Measurements from ENCODE around the gene IQCN. TPM values are rescaled to one million over a fixed set of nuclear protein-coding genes. Genes with fewer than 3 reads are reported as not detected.

The IQCN gene
- total RNA-seq, 2 experiments from 2014 or later = 18.1 to 18.7 TPM

- ChIA-PET POLR2A (interaction anchor here (1.1 to 3.4 kb wide), 4 partner anchors 10 to 27 kb away, joined by 9 to 71 read pairs (median 15); partner anchors contain the start of genes JUND and LSM4), CTCF (interaction anchor here (1.4 to 1.5 kb wide), 2 partner anchors 21 to 28 kb away, joined by 5 to 13 read pairs; no protein-coding TSS in a partner anchor)
- Mint-ChIP-seq H3K9me3 (no peaks in the 10 kb centered on the region), H3K27ac (peak overlapping the region; percentile 98), H3K36me3 (ENCODE audit: low read depth) (peaks cover 36% of the 10 kb centered on the region), H3K4me1 (ENCODE audit: low read depth) (peaks cover 47% of the 10 kb centered on the region), H3K27me3 (no peaks in the 10 kb centered on the region), H3K4me3 (peak overlapping the region; percentile 96)
- Histone ChIP-seq H3K27ac (ENCODE audit: low read depth in 1 of 2, low read length in 2 of 2) (peak overlapping the region; percentile 53 to 92), H3K4me3 (ENCODE audit: low read length) (peak overlapping the region; percentile 13), H3K27me3 (ENCODE audit: control insufficient read depth in 1 of 2, insufficient read depth in 2 of 2, low read length in 2 of 2) (no peaks in the 10 kb centered on the region), H3K4me1 (ENCODE audit: insufficient read depth, low read length) (peaks cover 72% of the 10 kb centered on the region), H3K9me3 (ENCODE audit: control insufficient read depth in 1 of 2, insufficient read depth in 1 of 2, low read length in 2 of 2) (peaks cover 0 to 6% of the 10 kb centered on the region in 2 experiments), H3K36me3 (ENCODE audit: insufficient read depth, low read length) (peaks cover 41% of the 10 kb centered on the region)
- ATAC-seq (ENCODE audit: poor library complexity) = no peak
- no peak for TF ChIP-seq CTCF (IDR thresholded peaks at IDR 0.05)
- intact Hi-C loops (cut with DNase I, micrococcal nuclease) = no loop called here
- DNase-seq = peak in 4 of 14 experiments; percentile 31 to 72 (median 64)
These were observed 33.0 kb upstream of the IQCN start for GRCh38 chr19:18307271-18307681.

- no peak for TF ChIP-seq CTCF (IDR thresholded peaks at IDR 0.05)
- Mint-ChIP-seq H3K27ac (peak overlapping the region; percentile 98), H3K4me3 (peak overlapping the region; percentile 96), H3K9me3 (no peaks in the 10 kb centered on the region), H3K4me1 (ENCODE audit: low read depth) (peaks cover 47% of the 10 kb centered on the region), H3K36me3 (ENCODE audit: low read depth) (peaks cover 36% of the 10 kb centered on the region), H3K27me3 (no peaks in the 10 kb centered on the region)
- Histone ChIP-seq H3K9me3 (ENCODE audit: control insufficient read depth in 1 of 2, insufficient read depth in 1 of 2, low read length in 2 of 2) (peaks cover 0 to 6% of the 10 kb centered on the region in 2 experiments), H3K27ac (ENCODE audit: low read depth in 1 of 2, low read length in 2 of 2) (peak overlapping the region; percentile 53 to 92), H3K36me3 (ENCODE audit: insufficient read depth, low read length) (peaks cover 37% of the 10 kb centered on the region), H3K27me3 (ENCODE audit: control insufficient read depth in 1 of 2, insufficient read depth in 2 of 2, low read length in 2 of 2) (no peaks in the 10 kb centered on the region), H3K4me3 (ENCODE audit: low read length) (peak overlapping the region; percentile 13), H3K4me1 (ENCODE audit: insufficient read depth, low read length) (peaks cover 72% of the 10 kb centered on the region)
- ChIA-PET POLR2A (interaction anchor here (1.1 to 3.4 kb wide), 4 partner anchors 11 to 26 kb away, joined by 9 to 71 read pairs (median 15); partner anchors contain the start of genes JUND and LSM4), CTCF (interaction anchor here (1.4 to 1.5 kb wide), 2 partner anchors 21 to 27 kb away, joined by 5 to 13 read pairs; no protein-coding TSS in a partner anchor)
- no peak for ATAC-seq (ENCODE audit: poor library complexity)
- peak in 5 of 14 experiments; percentile 25 to 57 (median 35) for DNase-seq
- intact Hi-C loops (cut with DNase I, micrococcal nuclease) = no loop called here
These were observed 32.6 kb upstream of the IQCN start for GRCh38 chr19:18306888-18307260.

GRCh38 chr19:18306209-18306887 lies 32.1 kb upstream of the IQCN start:
- Mint-ChIP-seq H3K4me1 (ENCODE audit: low read depth) (peaks cover 47% of the 10 kb centered on the region), H3K9me3 (no peaks in the 10 kb centered on the region), H3K4me3 (peak overlapping the region; percentile 96), H3K27ac (peak overlapping the region; percentile 98), H3K36me3 (ENCODE audit: low read depth) (peaks cover 36% of the 10 kb centered on the region), H3K27me3 (no peaks in the 10 kb centered on the region)
- H3K27me3 ChIP-seq (ENCODE audit: control insufficient read depth in 1 of 2, insufficient read depth in 2 of 2, low read length in 2 of 2) = no peaks in the 10 kb centered on the region
- H3K27ac ChIP-seq (ENCODE audit: low read depth in 1 of 2, low read length in 2 of 2) = peak overlapping the region; percentile 33 to 92
- ATAC-seq (ENCODE audit: poor library complexity) (no peak), DNase-seq (peak in 2 of 14 experiments; percentile 21 to 31)
- H3K36me3 ChIP-seq (ENCODE audit: insufficient read depth, low read length) = peaks cover 32% of the 10 kb centered on the region
- peaks cover 0 to 6% of the 10 kb centered on the region in 2 experiments for H3K9me3 ChIP-seq (ENCODE audit: control insufficient read depth in 1 of 2, insufficient read depth in 1 of 2, low read length in 2 of 2)
- H3K4me1 ChIP-seq (ENCODE audit: insufficient read depth, low read length) = peaks cover 77% of the 10 kb centered on the region
- no peak for TF ChIP-seq CTCF (IDR thresholded peaks at IDR 0.05)
- H3K4me3 ChIP-seq (ENCODE audit: low read length) = peak overlapping the region; percentile 13
- ChIA-PET POLR2A (interaction anchor here (1.1 to 7.8 kb wide), 6 partner anchors 11 to 26 kb away, joined by 9 to 465 read pairs (median 33); partner anchors contain the start of genes JUND and LSM4), CTCF (interaction anchor here (1.4 to 5.6 kb wide), 3 partner anchors 22 to 27 kb away, joined by 5 to 78 read pairs (median 13); partner anchors contain the start of gene JUND)
- intact Hi-C loops (cut with DNase I, micrococcal nuclease) = no loop called here

Measured in CD4-positive, alpha-beta T cell (primary cell).